Measurements from ENCODE around the gene P3H2.

P3H2 gene

GRCh38 chr3:190142041-190142440, 21.3 kb upstream of the P3H2 start:
- ATAC-seq = no peak
- TF ChIP-seq CSDC2 (CRISPR knock-in tag; IDR thresholded peaks at IDR 0.05) = no peak
- no peak for TF ChIP-seq ZFP30 (CRISPR knock-in tag; IDR thresholded peaks at IDR 0.05)
- TF ChIP-seq BACH2 (CRISPR knock-in tag; IDR thresholded peaks at IDR 0.05; ENCODE audit: borderline replicate concordance) = no peak
- no peak for TF ChIP-seq GLIS3 (CRISPR knock-in tag; IDR thresholded peaks at IDR 0.05)
- no peak for TF ChIP-seq ZNF8 (CRISPR knock-in tag; IDR thresholded peaks at IDR 0.05)
- no peak for TF ChIP-seq CREB5 (CRISPR knock-in tag; IDR thresholded peaks at IDR 0.05; ENCODE audit: low read depth)
- no peak for TF ChIP-seq CSRNP3 (CRISPR knock-in tag; IDR thresholded peaks at IDR 0.05)

- TF ChIP-seq ZFP3 (CRISPR knock-in tag; IDR thresholded peaks at IDR 0.05) (no peak), PATZ1 (CRISPR knock-in tag; IDR thresholded peaks at IDR 0.05; ENCODE audit: borderline replicate concordance) (no peak), TCF4 (CRISPR knock-in tag; IDR thresholded peaks at IDR 0.05; ENCODE audit: borderline replicate concordance) (no peak), OSR1 (CRISPR knock-in tag; IDR thresholded peaks at IDR 0.05) (no peak), ISL1 (CRISPR knock-in tag; IDR thresholded peaks at IDR 0.05) (no peak), CSRNP3 (CRISPR knock-in tag; IDR thresholded peaks at IDR 0.05) (no peak), ZNF8 (CRISPR knock-in tag; IDR thresholded peaks at IDR 0.05) (no peak), ZFP30 (CRISPR knock-in tag; IDR thresholded peaks at IDR 0.05) (no peak), RARB (CRISPR knock-in tag; IDR thresholded peaks at IDR 0.05) (no peak), ESRRG (CRISPR knock-in tag; IDR thresholded peaks at IDR 0.05) (no peak), POU6F1 (CRISPR knock-in tag; IDR thresholded peaks at IDR 0.05; ENCODE audit: borderline replicate concordance, low read depth) (no peak), ZNF70 (CRISPR knock-in tag; IDR thresholded peaks at IDR 0.05) (no peak), ARNTL (CRISPR knock-in tag; IDR thresholded peaks at IDR 0.05; ENCODE audit: borderline replicate concordance, low read depth) (no peak), BACH2 (CRISPR knock-in tag; IDR thresholded peaks at IDR 0.05; ENCODE audit: borderline replicate concordance) (no peak), SNAI2 (CRISPR knock-in tag; IDR thresholded peaks at IDR 0.05) (no peak), CSDC2 (CRISPR knock-in tag; IDR thresholded peaks at IDR 0.05) (no peak), PPARA (CRISPR knock-in tag; IDR thresholded peaks at IDR 0.05; ENCODE audit: borderline replicate concordance) (no peak), ZC3H10 (CRISPR knock-in tag; IDR thresholded peaks at IDR 0.05) (no peak), TOX (CRISPR knock-in tag; IDR thresholded peaks at IDR 0.05; ENCODE audit: borderline replicate concordance) (no peak), GLIS3 (CRISPR knock-in tag; IDR thresholded peaks at IDR 0.05) (no peak)
- no peak for ATAC-seq
Measured at GRCh38 chr3:190139365-190139764, 18.7 kb upstream of the P3H2 start.

GRCh38 chr3:190132371-190132770, 11.7 kb upstream of the P3H2 start:
- no peak for ATAC-seq
- no peak for TF ChIP-seq ZC3H10 (CRISPR knock-in tag; IDR thresholded peaks at IDR 0.05)
- no peak for TF ChIP-seq ESRRG (CRISPR knock-in tag; IDR thresholded peaks at IDR 0.05)
- TF ChIP-seq ZNF565 (CRISPR knock-in tag; conservative IDR thresholded peaks at IDR 0.05; ENCODE audit: low read depth) = no peak
- TF ChIP-seq PATZ1 (CRISPR knock-in tag; IDR thresholded peaks at IDR 0.05; ENCODE audit: borderline replicate concordance) = no peak
- no peak for TF ChIP-seq PPARA (CRISPR knock-in tag; IDR thresholded peaks at IDR 0.05; ENCODE audit: borderline replicate concordance)
- TF ChIP-seq CSRNP3 (CRISPR knock-in tag; IDR thresholded peaks at IDR 0.05) = no peak
- no peak for TF ChIP-seq ZFP3 (CRISPR knock-in tag; IDR thresholded peaks at IDR 0.05)
- TF ChIP-seq TOX (CRISPR knock-in tag; IDR thresholded peaks at IDR 0.05; ENCODE audit: borderline replicate concordance) = no peak
- no peak for TF ChIP-seq ZNF8 (CRISPR knock-in tag; IDR thresholded peaks at IDR 0.05)
- TF ChIP-seq TSHZ2 (CRISPR knock-in tag; IDR thresholded peaks at IDR 0.05) = no peak
- TF ChIP-seq GLIS3 (CRISPR knock-in tag; IDR thresholded peaks at IDR 0.05) = no peak
- no peak for TF ChIP-seq ISL1 (CRISPR knock-in tag; IDR thresholded peaks at IDR 0.05)
